ENCODE data around the gene F10.

DNA sequence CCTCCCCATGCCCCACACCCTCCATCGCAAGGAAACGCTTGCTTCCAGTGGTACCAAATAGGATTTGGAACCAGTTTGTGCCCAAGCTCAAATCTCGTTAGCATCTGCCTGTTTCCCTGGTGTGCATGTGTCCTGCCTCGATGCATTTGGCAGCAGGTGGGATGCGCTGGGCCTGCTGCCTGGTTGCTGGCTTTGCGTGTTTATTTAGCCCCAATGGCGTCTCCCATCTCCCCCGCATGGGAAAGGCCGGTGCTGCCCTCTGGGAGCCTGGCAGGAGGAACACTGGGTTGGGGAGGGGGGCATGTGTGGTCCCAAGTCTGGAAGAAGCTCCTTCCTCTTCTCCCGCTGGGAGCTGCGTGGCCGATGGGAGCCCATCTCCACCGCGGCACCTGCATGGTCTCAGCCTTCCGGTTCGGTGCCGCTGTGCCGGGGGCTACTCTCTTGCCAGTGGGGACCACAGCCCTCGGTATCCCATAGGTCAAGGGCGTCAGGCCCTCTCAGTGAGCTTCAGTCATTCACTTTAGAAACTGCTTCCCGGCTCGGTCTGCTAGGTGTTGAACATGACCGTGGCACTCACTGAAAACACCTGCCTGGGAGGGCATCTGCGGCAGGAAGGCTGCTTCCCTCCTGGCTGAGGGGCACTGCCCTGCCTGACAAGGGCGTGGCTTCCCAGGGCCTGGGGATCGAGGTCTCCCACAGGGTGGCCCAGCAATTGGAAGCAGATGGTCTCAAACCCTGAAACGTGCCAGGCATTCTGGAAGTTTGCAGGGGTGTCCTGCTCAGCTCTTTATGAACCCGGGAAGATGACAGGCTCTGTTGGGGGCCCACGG lies 28.8 kb upstream of the F10 start:
- TF ChIP-seq CTCF (IDR thresholded peaks at IDR 0.05) = no peak
- no peak for TF ChIP-seq POLR2A (IDR thresholded peaks at IDR 0.05)
